Measurements from ENCODE around the gene TSHZ2. TPM values are rescaled to one million over a fixed set of nuclear protein-coding genes. Genes with fewer than 3 reads are reported as not detected.

Gene TSHZ2
- total RNA-seq, 1 donor from 2014 or later = 5.2 TPM

DNA sequence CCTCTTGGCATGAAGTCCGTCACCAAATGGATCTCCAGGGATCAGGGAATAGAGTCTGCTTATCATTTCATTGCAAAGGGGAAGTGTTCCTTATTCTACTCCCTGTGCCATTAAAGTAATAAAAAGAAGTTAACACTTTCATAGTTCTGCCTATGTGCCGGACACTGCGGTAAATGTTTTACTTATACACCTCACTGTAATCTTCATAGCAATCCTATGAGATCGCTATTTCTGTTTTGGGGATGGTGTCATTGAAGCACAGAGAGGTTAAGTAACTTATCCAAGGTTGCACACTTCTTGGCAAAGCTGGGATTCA, 177.7 kb downstream of the TSHZ2 start:
- Histone ChIP-seq H3K27ac (no peak overlapping the region), H3K36me3 (no peaks in the 10 kb centered on the region), H3K27me3 (no peaks in the 10 kb centered on the region), H3K4me3 (no peak overlapping the region), H3K4me1 (no peaks in the 10 kb centered on the region), H3K9me3 (no peaks in the 10 kb centered on the region)
- intact Hi-C loops (cut with DNase I) = no loop called here
- DNase-seq = no peak
- TF ChIP-seq, protein P1, sequence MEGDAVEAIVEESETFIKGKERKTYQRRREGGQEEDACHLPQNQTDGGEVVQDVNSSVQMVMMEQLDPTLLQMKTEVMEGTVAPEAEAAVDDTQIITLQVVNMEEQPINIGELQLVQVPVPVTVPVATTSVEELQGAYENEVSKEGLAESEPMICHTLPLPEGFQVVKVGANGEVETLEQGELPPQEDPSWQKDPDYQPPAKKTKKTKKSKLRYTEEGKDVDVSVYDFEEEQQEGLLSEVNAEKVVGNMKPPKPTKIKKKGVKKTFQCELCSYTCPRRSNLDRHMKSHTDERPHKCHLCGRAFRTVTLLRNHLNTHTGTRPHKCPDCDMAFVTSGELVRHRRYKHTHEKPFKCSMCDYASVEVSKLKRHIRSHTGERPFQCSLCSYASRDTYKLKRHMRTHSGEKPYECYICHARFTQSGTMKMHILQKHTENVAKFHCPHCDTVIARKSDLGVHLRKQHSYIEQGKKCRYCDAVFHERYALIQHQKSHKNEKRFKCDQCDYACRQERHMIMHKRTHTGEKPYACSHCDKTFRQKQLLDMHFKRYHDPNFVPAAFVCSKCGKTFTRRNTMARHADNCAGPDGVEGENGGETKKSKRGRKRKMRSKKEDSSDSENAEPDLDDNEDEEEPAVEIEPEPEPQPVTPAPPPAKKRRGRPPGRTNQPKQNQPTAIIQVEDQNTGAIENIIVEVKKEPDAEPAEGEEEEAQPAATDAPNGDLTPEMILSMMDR (IDR thresholded peaks at IDR 0.05) = no peak
- no peak for ATAC-seq

- TF ChIP-seq, protein P1 (IDR thresholded peaks at IDR 0.05) = no peak
Observed at GRCh38 chr20:53150532-53150931, 178.4 kb downstream of the TSHZ2 start.

GRCh38 chr20:53152228-53152627, 180.1 kb downstream of the TSHZ2 start:
- Histone ChIP-seq H3K9me3 (no peaks in the 10 kb centered on the region), H3K4me3 (no peak overlapping the region), H3K27me3 (no peaks in the 10 kb centered on the region), H3K4me1 (no peaks in the 10 kb centered on the region), H3K36me3 (no peaks in the 10 kb centered on the region), H3K27ac (no peak overlapping the region)
- DNase-seq = no peak
- intact Hi-C loops (cut with DNase I) = no loop called here
- no peak for ATAC-seq
- TF ChIP-seq, protein P1 (IDR thresholded peaks at IDR 0.05) = no peak

More at GRCh38 chr20:53150532-53150931, 178.4 kb downstream of the TSHZ2 start:
- Histone ChIP-seq H3K36me3 (no peaks in the 10 kb centered on the region), H3K4me1 (no peaks in the 10 kb centered on the region), H3K27ac (no peak overlapping the region), H3K9me3 (no peaks in the 10 kb centered on the region), H3K4me3 (no peak overlapping the region), H3K27me3 (no peaks in the 10 kb centered on the region)
- ATAC-seq (no peak), DNase-seq (no peak)
- intact Hi-C loops (cut with DNase I) = no loop called here

- ATAC-seq (no peak), DNase-seq (no peak)
- no peaks in the 10 kb centered on the region for H3K9me3 ChIP-seq
- no peak overlapping the region for H3K4me3 ChIP-seq
- H3K36me3 ChIP-seq = no peaks in the 10 kb centered on the region
- TF ChIP-seq, protein P1 (IDR thresholded peaks at IDR 0.05) = no peak
- H3K27ac ChIP-seq = no peak overlapping the region
- H3K4me1 ChIP-seq = no peaks in the 10 kb centered on the region
- intact Hi-C loops (cut with DNase I) = no loop called here
- H3K27me3 ChIP-seq = no peaks in the 10 kb centered on the region
Observed at GRCh38 chr20:53154540-53154939, 182.4 kb downstream of the TSHZ2 start.

DNA sequence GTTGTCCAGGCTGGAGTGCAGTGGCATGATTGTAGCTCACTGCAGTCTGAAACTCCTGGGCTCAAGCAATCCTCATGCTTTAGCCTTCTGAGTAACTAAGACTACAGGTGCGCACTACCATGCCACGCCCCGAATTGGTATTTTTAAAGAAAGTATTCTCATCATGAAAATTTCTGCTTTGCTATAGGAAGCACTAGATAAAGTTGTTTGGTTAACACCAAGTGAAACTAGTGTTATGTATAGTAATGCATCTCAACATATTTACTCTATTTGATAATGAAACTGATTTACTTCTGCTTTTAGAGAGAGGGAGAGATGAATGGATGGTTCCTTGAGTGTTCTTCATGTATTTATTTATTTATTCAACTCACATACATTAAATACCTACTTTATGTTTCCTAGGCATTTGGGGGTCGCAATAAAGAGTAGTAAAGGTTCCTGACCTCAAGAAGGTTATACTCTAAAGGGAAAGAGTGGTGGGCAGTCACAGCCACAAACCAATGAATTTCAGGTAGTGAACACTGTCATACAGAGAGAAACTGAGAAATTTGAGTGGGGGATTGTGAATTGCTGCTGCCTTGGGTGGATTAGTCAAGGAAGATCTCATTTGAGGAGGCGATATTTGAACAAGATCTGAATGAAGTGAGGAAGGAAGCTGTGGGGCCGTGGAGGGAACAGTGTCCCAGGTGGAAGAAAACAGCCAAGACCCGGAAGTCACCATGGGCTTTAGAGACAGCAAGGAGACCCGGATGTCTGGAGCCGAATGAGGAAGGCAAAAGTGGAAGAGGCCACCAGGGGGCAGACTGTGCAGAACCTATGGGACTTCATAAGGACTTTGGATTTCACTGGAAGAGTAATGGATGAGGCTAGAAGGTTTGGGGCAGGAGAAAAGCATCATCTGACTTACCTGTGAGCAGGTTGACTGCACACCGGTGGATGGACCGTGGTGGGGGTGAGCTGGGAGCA, 185.6 kb downstream of the TSHZ2 start:
- Histone ChIP-seq H3K27ac (no peak overlapping the region), H3K36me3 (no peaks in the 10 kb centered on the region), H3K4me3 (no peak overlapping the region), H3K27me3 (no peaks in the 10 kb centered on the region), H3K4me1 (no peaks in the 10 kb centered on the region), H3K9me3 (no peaks in the 10 kb centered on the region)
- DNase-seq (peak; percentile 70), ATAC-seq (peak; percentile 77)
- TF ChIP-seq, protein P1 (IDR thresholded peaks at IDR 0.05) = peak; percentile 47
- intact Hi-C loops (cut with DNase I) = no loop called here

Measured in upper lobe of right lung (tissue), 1 donor.